Measurements from ENCODE around the gene SDK2.

DNA sequence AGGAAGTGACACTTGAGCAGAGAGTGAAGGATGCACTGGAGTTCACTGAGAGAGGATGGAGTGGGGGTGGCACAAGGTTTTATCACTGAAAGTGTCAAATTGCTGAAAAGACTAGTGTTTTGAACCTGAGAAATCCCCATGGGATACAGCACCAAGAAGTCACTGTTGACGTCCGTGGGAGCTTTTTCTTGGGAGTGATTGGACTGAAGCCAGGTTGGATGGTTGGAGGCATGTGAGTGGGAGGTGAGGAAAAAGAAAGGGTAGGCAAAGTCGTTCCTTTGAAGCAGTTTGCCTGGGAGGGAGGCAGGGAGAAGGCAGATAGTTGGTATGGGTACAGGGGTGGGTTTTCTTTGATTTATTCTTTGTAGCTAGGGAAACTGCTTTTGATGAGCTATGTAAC lies 39.9 kb upstream of the SDK2 start:
- TF ChIP-seq, protein P1, sequence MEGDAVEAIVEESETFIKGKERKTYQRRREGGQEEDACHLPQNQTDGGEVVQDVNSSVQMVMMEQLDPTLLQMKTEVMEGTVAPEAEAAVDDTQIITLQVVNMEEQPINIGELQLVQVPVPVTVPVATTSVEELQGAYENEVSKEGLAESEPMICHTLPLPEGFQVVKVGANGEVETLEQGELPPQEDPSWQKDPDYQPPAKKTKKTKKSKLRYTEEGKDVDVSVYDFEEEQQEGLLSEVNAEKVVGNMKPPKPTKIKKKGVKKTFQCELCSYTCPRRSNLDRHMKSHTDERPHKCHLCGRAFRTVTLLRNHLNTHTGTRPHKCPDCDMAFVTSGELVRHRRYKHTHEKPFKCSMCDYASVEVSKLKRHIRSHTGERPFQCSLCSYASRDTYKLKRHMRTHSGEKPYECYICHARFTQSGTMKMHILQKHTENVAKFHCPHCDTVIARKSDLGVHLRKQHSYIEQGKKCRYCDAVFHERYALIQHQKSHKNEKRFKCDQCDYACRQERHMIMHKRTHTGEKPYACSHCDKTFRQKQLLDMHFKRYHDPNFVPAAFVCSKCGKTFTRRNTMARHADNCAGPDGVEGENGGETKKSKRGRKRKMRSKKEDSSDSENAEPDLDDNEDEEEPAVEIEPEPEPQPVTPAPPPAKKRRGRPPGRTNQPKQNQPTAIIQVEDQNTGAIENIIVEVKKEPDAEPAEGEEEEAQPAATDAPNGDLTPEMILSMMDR (conservative IDR thresholded peaks at IDR 0.05; ENCODE audit: low read depth in 2 of 2): no peak
- no peak for TF ChIP-seq POLR2AphosphoS5 (IDR thresholded peaks at IDR 0.05; ENCODE audit: low read depth)
- TF ChIP-seq, protein P2, sequence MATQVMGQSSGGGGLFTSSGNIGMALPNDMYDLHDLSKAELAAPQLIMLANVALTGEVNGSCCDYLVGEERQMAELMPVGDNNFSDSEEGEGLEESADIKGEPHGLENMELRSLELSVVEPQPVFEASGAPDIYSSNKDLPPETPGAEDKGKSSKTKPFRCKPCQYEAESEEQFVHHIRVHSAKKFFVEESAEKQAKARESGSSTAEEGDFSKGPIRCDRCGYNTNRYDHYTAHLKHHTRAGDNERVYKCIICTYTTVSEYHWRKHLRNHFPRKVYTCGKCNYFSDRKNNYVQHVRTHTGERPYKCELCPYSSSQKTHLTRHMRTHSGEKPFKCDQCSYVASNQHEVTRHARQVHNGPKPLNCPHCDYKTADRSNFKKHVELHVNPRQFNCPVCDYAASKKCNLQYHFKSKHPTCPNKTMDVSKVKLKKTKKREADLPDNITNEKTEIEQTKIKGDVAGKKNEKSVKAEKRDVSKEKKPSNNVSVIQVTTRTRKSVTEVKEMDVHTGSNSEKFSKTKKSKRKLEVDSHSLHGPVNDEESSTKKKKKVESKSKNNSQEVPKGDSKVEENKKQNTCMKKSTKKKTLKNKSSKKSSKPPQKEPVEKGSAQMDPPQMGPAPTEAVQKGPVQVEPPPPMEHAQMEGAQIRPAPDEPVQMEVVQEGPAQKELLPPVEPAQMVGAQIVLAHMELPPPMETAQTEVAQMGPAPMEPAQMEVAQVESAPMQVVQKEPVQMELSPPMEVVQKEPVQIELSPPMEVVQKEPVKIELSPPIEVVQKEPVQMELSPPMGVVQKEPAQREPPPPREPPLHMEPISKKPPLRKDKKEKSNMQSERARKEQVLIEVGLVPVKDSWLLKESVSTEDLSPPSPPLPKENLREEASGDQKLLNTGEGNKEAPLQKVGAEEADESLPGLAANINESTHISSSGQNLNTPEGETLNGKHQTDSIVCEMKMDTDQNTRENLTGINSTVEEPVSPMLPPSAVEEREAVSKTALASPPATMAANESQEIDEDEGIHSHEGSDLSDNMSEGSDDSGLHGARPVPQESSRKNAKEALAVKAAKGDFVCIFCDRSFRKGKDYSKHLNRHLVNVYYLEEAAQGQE (IDR thresholded peaks at IDR 0.05; ENCODE audit: unreplicated experiment): no peak
- TF ChIP-seq EZH2 (IDR thresholded peaks at IDR 0.05; ENCODE audit: low read depth, unreplicated experiment): no peak
